ENCODE data around the gene NPIPB9.
"Not testable (repeated sequence)": the region's sequence is repeated elsewhere in the genome, so short reads cannot be mapped to it uniquely, and the experiment has no call there.

GRCh38 chr16:28749997-28750465, 1.6 kb upstream of the NPIPB9 start:
- TF ChIP-seq CTCF (IDR thresholded peaks at IDR 0.05), result peak in 6 of 12 donors; percentile 18 to 36 (median 30)
- not testable (repeated sequence) for TF ChIP-seq POLR2A (IDR thresholded peaks at IDR 0.05)
